ENCODE data around the gene HPCA.

The HPCA gene

GRCh38 chr1:32890516-32891240 is 4.4 kb downstream of the HPCA start:
- DNase-seq, result no peak

- DNase-seq, result no peak
Measured at GRCh38 chr1:32891241-32891570, 4.9 kb downstream of the HPCA start.

GRCh38 chr1:32891630-32892029 is 5.3 kb downstream of the HPCA start:
- DNase-seq, result no peak

DNA sequence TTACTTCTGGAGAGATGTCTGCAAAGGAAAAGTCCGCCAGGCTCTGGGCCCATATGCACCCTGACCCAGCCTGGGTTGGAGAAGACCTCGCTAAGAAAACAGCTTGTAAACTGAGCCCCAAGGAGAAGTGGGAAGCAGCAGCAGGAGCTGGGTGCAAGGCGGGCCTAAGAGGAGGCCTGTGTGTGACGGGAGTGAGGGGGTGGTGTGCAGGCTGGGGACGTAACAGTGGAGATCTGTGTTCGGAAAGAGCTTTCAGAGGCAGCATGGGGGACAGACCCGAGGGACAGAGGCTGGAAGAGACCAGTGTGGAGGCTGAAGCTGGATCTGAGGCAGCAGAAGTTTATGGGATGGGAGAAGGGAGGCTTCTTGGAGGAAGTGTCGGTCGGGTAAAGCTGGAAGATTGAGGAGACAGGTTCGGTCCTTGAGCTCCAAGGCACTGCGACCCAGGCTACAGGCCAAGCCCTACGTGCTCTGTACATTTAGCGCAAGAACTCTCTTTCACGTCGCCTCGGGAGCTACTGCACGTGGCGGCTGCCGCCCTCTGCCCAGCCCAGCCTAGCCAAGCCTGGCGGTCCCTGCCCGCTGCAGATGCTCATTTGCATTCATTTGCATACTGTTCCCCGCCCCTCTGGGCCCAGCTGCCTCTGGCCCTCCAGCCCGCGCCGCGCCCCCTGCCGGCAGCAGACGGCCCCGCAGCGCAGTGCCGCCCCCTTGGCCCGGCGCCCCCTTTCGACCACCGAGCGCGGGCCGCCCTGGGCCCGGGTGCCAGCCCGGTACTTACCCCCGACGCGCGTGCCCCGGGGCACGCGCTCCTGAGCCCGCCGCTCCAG is 6.3 kb downstream of the HPCA start:
- no peak for DNase-seq

DNA sequence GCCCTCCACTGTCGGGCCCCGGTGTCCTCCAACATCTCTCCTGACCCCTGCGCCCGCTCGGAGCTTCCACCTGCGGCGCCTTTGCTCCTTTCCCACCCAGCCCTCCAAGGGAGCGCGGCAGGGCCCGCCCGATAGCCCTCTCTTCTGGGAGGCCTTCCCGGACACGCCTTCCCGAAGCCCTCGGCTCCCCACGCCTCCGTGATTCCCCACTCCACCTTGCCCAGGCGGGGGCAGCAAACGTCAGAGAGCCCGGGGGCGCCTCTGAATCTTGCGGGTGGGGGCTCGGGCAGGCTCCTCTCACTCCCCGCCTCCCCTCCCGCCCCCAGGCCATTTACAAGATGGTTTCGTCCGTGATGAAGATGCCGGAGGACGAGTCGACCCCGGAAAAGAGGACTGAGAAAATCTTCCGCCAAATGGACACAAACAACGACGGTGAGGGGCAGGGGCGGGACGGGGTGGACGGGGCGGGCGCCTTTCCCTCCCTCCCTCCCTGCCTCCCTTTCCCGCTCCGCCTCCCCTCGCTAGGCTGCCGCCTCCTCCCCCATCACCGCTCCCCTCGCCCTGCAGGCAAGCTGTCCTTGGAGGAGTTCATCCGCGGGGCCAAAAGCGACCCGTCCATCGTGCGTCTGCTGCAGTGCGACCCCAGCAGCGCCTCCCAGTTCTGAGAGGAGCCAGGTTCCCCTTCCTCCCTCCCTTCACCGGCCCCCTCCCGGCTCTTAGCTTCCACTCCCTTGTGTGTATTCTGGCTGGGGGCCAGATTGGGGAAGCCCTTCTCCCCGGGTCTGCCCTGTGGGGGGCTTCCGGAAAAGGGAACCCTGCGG is 7.1 kb downstream of the HPCA start:
- peak in 1 of 2 experiments; percentile 19 for DNase-seq

DNA sequence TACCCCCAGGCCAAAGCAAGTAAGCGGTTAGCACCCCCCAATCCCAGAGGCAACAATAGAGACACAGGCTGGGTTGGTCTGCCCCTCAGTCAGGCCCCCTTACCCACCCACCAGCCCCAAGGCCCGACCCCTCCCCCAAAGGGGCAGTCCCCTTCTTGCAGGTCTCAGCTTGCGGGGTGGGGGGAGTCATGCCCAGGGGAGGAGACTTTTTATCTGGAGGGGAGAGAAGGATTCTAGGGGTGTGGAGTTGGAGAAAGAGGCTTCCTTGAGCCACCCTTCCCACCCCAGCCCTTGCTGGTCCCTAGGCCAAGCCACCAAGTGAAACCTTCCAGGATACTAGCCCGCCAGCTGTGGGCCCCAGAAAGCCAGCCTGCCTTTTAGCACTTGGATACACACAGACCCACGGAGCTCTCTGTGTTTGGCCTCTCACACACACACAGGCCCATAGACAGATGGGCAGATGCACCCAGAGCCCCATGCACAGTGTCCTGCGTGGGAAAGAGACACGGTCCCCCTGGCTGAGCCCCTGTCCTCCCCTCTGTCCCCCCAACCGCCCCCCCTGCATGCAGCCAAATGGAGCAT is 7.8 kb downstream of the HPCA start:
- no peak for DNase-seq

- DNase-seq, result no peak
Measured at GRCh38 chr1:32894681-32895080, 8.4 kb downstream of the HPCA start.

GRCh38 chr1:32895325-32896215 is 9.3 kb downstream of the HPCA start:
- no peak for DNase-seq

DNA sequence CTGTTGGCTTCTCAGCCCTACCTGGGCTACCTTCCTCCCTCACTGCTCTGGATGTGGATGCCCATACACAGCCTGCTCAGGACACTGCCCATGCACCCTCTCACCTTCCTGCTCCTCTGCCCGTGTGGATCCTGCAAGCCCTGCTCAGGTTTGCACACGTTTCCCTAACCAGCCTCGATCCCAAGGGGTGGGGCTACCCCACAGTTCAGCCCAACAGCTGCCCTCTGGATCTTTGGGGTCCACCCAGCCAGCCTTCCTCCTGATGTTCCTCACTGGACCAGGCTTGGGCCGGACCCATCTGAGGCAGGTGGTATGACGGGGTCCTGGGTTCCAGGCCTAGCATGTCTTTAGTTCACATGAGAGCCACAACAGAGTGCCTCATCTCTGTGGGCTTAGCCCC is 10.2 kb downstream of the HPCA start:
- no peak for DNase-seq

DNA sequence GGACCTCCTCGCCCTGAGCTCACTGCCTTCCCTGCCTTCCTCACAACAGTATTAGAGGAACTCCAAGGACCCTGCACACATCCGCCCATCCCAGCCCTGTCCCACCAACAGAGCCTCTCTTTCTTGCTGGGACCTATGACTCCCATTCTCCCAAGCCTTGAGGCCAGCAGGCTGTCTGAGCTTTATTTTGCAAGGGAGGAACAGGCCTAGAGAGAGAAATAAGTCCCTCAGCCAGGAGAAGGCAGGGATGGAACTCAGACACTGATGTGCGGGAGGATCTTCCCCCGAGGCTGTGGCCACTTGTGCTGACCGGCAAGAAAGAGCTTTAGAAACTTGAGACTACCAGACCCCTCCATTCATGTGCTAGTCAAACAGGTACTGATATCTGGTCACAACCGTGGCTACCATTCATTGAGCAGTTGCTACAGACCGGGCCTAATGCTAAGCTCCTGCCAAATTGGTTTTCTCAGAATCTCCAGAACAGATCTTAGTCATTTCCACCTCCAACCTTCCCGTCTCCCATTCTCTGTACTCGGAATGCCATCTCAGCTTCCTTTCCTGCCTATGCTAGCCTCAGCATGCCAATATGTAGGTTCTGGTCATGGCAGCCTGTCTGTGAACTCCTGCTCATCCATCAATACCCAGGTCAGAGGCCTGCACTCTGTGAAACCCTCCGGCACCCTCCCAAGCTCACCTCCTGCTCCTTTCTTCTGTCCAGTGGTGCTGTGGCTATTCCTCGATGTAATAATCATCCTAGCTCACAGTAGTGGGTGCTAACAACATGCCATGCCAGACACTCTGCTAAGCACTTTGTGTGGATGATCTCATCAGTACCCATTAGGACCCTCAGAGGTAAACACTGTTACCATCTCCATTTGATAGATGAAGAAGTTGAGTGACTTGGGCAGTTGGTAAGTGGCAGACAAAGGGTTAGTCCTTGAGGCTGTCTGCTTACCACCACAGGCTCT is 11.1 kb downstream of the HPCA start:
- DNase-seq, result no peak

DNA sequence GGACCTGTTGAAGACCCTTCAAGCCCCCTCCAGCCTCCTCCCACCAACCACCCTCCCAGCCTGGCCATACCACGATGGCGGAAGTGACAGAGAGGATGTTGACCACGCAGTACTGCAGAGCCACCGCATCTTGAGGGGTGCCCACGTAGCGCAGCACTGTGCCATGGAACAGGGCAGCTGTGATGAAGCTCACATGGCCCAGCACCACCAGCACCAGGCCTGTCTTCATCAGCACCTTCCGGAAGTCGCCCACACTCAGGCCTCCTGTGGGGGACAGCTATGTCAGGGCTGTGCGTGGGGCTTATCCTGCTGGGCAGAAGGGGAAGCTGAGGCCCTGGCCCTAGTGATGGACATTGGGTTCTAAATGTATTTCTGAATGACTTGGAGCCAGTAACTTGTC is 11.8 kb downstream of the HPCA start:
- DNase-seq, result no peak

- no peak for DNase-seq
Measured at GRCh38 chr1:32898958-32899357, 12.7 kb downstream of the HPCA start.

GRCh38 chr1:32899586-32900296 is 13.4 kb downstream of the HPCA start:
- DNase-seq, result no peak

GRCh38 chr1:32900371-32900955 is 14.2 kb downstream of the HPCA start:
- DNase-seq, result no peak

GRCh38 chr1:32900956-32901822 is 14.9 kb downstream of the HPCA start, which contains the start of gene TMEM54:
Gene TMEM54, minus strand, starts transcription at chr1:32901389. Its CDS starts 151 bp downstream, at chr1:32901238.
- no peak for DNase-seq

- DNase-seq, result no peak
Measured at GRCh38 chr1:32901823-32902534, 15.7 kb downstream of the HPCA start.

GRCh38 chr1:32902535-32902920 is 16.2 kb downstream of the HPCA start:
- no peak for DNase-seq

Measured in activated CD4-positive, alpha-beta T cell treated with anti-CD3 and anti-CD28 coated beads, Interleukin-2, amount 50 U/mL, for 4 hours (primary cell).